Activated naive CD4-positive, alpha-beta T cell treated with anti-CD3 and anti-CD28 coated beads, Interleukin-2, amount 50 U/mL, for 72 hours (primary cell): ENCODE data around the gene TRIP12. TPM values are rescaled to one million over a fixed set of nuclear protein-coding genes. Genes with fewer than 3 reads are reported as not detected.
"Not testable (repeated sequence)": the region's sequence is repeated elsewhere in the genome, so short reads cannot be mapped to it uniquely, and the experiment has no call there.

Source experiments
- ATAC-seq, 2 donors: fragments of 150-1000 bp; cut with Tn5 transposase; 2 replicates each; pipeline ENCODE4 v1.10.0; 2021; ENCODE audit warnings: mild to moderate bottlenecking in 2 of 2, moderate library complexity in 2 of 2
- DNase-seq, 2 donors: peaks; one replicate each; pipeline ENCODE4 v3.0.0; 2021 to 2022; ENCODE audit warnings: low spot score in 2 of 2
- H3K27ac Mint-ChIP-seq, 2 donors: one replicate each; pipeline ENCODE4 v1.8.0; 2022; ENCODE audit warnings: mild to moderate bottlenecking in 2 of 2, mixed read lengths in 2 of 2
- H3K36me3 Mint-ChIP-seq, 2 donors: one replicate each; pipeline ENCODE4 v1.8.0; 2022; ENCODE audit warnings: mixed read lengths in 2 of 2
- H3K9me3 Mint-ChIP-seq, 2 donors: one replicate each; pipeline ENCODE4 v1.8.0; 2022; ENCODE audit warnings: mixed read lengths in 2 of 2
- total RNA-seq, 2 donors: library from RNA; stranded (reverse); gene quantifications; one replicate each; pipeline ENCODE4 v1.2.3, GENCODE V29; 2022

Gene TRIP12
- total RNA-seq, 2 donors from 2014 or later: 213 to 262 TPM

- no peak overlapping the region for H3K27ac Mint-ChIP-seq
- peaks cover 12 to 17% of the 10 kb centered on the region in 2 donors for H3K36me3 Mint-ChIP-seq
- DNase-seq (no peak), ATAC-seq (no peak)
- no peaks in the 10 kb centered on the region for H3K9me3 Mint-ChIP-seq
Measured at GRCh38 chr2:229925201-229925600, 3.4 kb upstream of the TRIP12 start.

GRCh38 chr2:229924541-229924940 is 2.7 kb upstream of the TRIP12 start:
- H3K9me3 Mint-ChIP-seq, H3K27ac Mint-ChIP-seq, DNase-seq, ATAC-seq: not testable (repeated sequence)
- H3K36me3 Mint-ChIP-seq: peaks cover 15 to 24% of the 10 kb centered on the region in 2 donors

DNA sequence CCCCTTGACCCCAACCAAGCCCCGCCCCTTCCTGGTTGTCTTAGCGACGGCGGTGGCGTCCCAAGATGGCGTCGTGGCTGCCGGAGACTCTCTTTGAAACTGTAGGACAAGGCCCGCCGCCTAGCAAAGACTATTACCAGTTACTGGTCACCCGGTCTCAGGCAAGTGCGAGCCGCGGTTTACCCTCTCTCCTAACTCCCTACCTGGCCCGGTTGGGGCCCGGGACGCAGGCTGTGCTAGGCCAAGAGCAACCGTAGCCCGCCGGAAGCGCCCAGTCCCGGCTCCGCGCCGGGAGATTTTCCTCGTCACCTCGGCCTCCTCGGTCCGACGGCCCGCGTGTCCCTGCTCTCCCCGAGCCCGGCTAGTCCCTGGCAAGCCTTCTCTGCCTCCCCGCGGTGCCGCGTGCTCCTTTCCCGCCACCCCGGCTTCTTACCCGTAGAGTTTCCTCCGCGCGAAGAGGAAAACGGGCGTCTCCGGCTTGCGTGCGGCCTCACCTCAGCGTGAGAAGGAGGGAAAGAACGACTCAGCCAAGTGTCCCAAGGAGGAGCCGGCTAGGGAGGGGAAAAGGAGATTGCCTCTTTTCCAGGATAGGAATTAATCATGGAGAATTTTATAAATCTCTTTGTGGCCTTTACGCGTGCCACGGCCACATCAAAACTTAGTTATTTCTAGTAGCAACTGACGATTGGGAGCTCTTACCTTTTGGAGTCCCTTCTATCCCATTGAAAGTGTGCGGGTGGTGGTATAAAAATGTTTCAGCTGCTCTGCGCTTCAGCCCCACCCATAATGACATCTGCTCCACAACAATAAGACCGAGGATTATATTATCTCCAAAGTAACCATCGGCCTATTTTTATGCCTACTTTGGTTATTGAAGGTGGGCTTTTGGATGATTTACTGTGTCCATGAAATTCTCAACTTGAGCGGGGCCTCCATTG is 909 bp upstream of the TRIP12 start, which contains the start of gene FBXO36:
Gene FBXO36, plus strand, starts transcription at position 55 of the 938 bp plus-strand sequence. Its CDS starts 11 bp downstream, at position 66.
- H3K36me3 Mint-ChIP-seq: peaks cover 21 to 36% of the 10 kb centered on the region in 2 donors
- ATAC-seq (peak; percentile 70 to 73), DNase-seq (peak in 1 of 2 donors; percentile 90)
- H3K9me3 Mint-ChIP-seq: no peaks in the 10 kb centered on the region
- peak within 1 kb of the TSS; percentile 99 to 100 for H3K27ac Mint-ChIP-seq

GRCh38 chr2:229921101-229921891 is 513 bp downstream of the TRIP12 start:
- DNase-seq (peak in 1 of 2 donors; percentile 79), ATAC-seq (peak; percentile 14 to 25)
- Mint-ChIP-seq H3K36me3 (peaks cover 25 to 36% of the 10 kb centered on the region in 2 donors), H3K9me3 (no peaks in the 10 kb centered on the region), H3K27ac (peak overlapping the region; percentile 99 to 100)

DNA sequence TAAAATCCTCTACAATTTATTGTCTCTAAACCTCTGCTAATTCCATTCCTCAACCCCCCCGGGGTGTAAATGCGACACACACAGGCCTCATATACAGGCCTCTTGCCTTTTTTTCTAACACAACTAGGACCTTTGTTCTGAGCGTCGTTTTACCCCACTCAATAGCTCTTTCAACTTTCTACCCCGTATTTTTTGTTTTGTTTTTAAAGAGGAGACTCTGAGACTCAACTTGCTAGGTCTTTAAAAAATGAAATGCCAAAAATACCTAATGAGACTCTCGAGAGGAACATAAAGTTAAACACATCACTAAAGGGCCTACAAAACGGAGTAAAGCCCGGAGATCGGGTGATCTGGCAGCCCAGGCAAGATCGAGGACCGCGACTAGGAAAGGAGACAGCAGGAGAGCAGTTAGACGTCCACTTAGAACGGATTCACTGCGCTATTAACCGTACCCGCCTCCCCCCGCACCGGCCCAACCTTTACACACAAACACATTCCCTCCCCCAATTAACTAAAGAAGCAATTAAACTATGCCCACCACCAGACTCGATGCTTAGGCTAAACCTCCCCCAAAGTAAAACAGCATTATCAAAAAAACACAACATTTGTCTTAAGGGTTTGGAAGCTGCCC is 1.7 kb downstream of the TRIP12 start:
- DNase-seq: peak in 1 of 2 donors; percentile 21
- Mint-ChIP-seq H3K36me3 (peaks cover 25 to 36% of the 10 kb centered on the region in 2 donors), H3K9me3 (no peaks in the 10 kb centered on the region), H3K27ac (peak overlapping the region; percentile 99 to 100)
- ATAC-seq: no peak

DNA sequence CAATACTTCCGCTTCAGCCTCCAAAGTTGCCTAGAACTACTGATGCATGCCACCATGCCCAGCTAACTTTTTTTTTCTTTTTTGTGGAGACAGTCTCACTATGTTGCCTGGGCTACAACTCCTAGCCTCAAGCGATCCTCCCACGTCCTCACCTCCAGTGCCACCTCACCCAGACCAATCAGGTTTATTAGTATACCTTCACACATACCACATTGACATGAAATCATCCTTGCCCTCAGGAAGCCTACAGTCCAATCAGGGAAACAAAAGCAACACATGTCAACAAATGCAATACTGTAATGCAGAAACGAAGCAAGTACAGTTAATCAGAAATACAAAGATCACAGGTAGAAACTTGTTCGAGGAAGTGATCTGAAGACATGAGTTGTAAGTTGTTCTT is 4.0 kb downstream of the TRIP12 start:
- H3K27ac Mint-ChIP-seq: peak overlapping the region in 1 of 2 donors; percentile 12
- ATAC-seq (no peak), DNase-seq (no peak)
- no peaks in the 10 kb centered on the region for H3K9me3 Mint-ChIP-seq
- peaks cover 25 to 36% of the 10 kb centered on the region in 2 donors for H3K36me3 Mint-ChIP-seq

GRCh38 chr2:229914171-229914570 is 7.6 kb downstream of the TRIP12 start:
- H3K9me3 Mint-ChIP-seq: no peaks in the 10 kb centered on the region
- H3K27ac Mint-ChIP-seq: no peak overlapping the region
- H3K36me3 Mint-ChIP-seq: peaks cover 9 to 16% of the 10 kb centered on the region in 2 donors
- DNase-seq (no peak), ATAC-seq (no peak)

- H3K9me3 Mint-ChIP-seq: no peaks in the 10 kb centered on the region
- peaks cover 0 to 7% of the 10 kb centered on the region in 2 donors for H3K36me3 Mint-ChIP-seq
- ATAC-seq (peak in 1 of 2 donors; percentile 63), DNase-seq (peak in 1 of 2 donors; percentile 11)
- H3K27ac Mint-ChIP-seq: peak overlapping the region in 1 of 2 donors; percentile 45
Measured at GRCh38 chr2:229910832-229911412, 10.9 kb downstream of the TRIP12 start.

- Mint-ChIP-seq H3K36me3 (peaks cover 0 to 11% of the 10 kb centered on the region in 2 donors), H3K9me3 (no peaks in the 10 kb centered on the region), H3K27ac (peak overlapping the region; percentile 30 to 45)
- ATAC-seq: peak in 1 of 2 donors; percentile 86
- no peak for DNase-seq
Measured at GRCh38 chr2:229910147-229910831, 11.5 kb downstream of the TRIP12 start.

GRCh38 chr2:229909090-229909489 is 12.7 kb downstream of the TRIP12 start:
- H3K9me3 Mint-ChIP-seq: no peaks in the 10 kb centered on the region

GRCh38 chr2:229905601-229906000 is 16.2 kb downstream of the TRIP12 start:
- Mint-ChIP-seq H3K27ac (peak overlapping the region in 1 of 2 donors; percentile 66), H3K9me3 (no peaks in the 10 kb centered on the region), H3K36me3 (peaks cover 7 to 35% of the 10 kb centered on the region in 2 donors)
- DNase-seq (no peak), ATAC-seq (no peak)

More at GRCh38 chr2:229909090-229909489, 12.7 kb downstream of the TRIP12 start:
- peaks cover 0 to 14% of the 10 kb centered on the region in 2 donors for H3K36me3 Mint-ChIP-seq
- no peak for DNase-seq
- ATAC-seq: no peak
- H3K27ac Mint-ChIP-seq: peak overlapping the region in 1 of 2 donors; percentile 23

DNA sequence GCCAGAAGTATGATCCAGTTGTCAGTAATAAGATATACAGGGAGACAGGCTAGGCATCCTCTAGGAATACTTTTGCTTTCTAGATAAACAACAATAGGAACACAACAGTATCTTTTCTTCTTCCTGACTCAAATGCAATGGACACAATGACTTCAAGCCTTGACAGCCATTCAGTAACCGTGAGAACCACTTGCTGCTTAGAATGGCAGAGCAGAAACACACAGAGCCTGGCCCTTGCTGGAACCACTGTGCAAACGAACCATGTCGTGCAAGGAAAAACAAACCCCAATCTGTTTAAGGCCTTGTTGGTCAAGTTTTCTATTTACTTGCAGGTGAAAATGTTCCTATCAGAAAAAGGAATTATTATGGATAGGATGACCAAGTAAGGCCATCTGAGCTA is 18.8 kb downstream of the TRIP12 start:
- no peak for ATAC-seq
- Mint-ChIP-seq H3K9me3 (no peaks in the 10 kb centered on the region), H3K27ac (no peak overlapping the region), H3K36me3 (peaks cover 7 to 35% of the 10 kb centered on the region in 2 donors)
- no peak for DNase-seq

- Mint-ChIP-seq H3K27ac (no peak overlapping the region), H3K36me3 (peaks cover 7 to 28% of the 10 kb centered on the region in 2 donors), H3K9me3 (no peaks in the 10 kb centered on the region)
- no peak for DNase-seq
- ATAC-seq: no peak
Measured at GRCh38 chr2:229901819-229902218, 20.0 kb downstream of the TRIP12 start.

- not testable (repeated sequence) for H3K9me3 Mint-ChIP-seq, H3K27ac Mint-ChIP-seq
- peak in 1 of 2 donors; percentile 60 for ATAC-seq
- DNase-seq: peak in 1 of 2 donors; percentile 11
- peaks cover 7 to 27% of the 10 kb centered on the region in 2 donors for H3K36me3 Mint-ChIP-seq
Measured at GRCh38 chr2:229900514-229900913, 21.3 kb downstream of the TRIP12 start.

- ATAC-seq: peak in 1 of 2 donors; percentile 86
- H3K36me3 Mint-ChIP-seq: peaks cover 7 to 22% of the 10 kb centered on the region in 2 donors
- H3K27ac Mint-ChIP-seq: no peak overlapping the region
- H3K9me3 Mint-ChIP-seq: no peaks in the 10 kb centered on the region
- no peak for DNase-seq
Measured at GRCh38 chr2:229900012-229900411, 21.8 kb downstream of the TRIP12 start.
